Neuronal stem cell (in vitro differentiated cells): ENCODE results near the gene DENND5A.

Source experiments
- DNase-seq: peaks from one replicate; pipeline ENCODE4 v3.0.0-alpha.2; 2013; ENCODE audit warnings: low spot score
- H2AFZ ChIP-seq: one replicate; pipeline ENCODE4 v1.6.1; 2013; ENCODE audit warnings: mild to moderate bottlenecking, low read length, inconsistent platforms
- H2AK5ac ChIP-seq: 2 replicates; pipeline ENCODE4 v1.6.1; 2013; ENCODE audit warnings: low read depth, mild to moderate bottlenecking, inconsistent platforms, low read length, moderate library complexity, mixed read lengths
- H2BK120ac ChIP-seq: 2 replicates; pipeline ENCODE4 v1.6.1; 2013; ENCODE audit warnings: low read depth, mild to moderate bottlenecking, inconsistent platforms, low read length, moderate library complexity, mixed read lengths
- H2BK12ac ChIP-seq: one replicate; pipeline ENCODE4 v1.6.1; 2013; ENCODE audit warnings: low read length, inconsistent platforms
- H2BK15ac ChIP-seq: 2 replicates; pipeline ENCODE4 v1.6.1; 2013; ENCODE audit warnings: mild to moderate bottlenecking, low read length, inconsistent platforms, mixed read lengths
- H2BK5ac ChIP-seq: one replicate; pipeline ENCODE4 v1.6.1; 2013; ENCODE audit warnings: inconsistent platforms, mild to moderate bottlenecking, low read length, moderate library complexity
- H3K14ac ChIP-seq: one replicate; pipeline ENCODE4 v1.6.1; 2013; ENCODE audit warnings: low read length, inconsistent platforms
- H3K18ac ChIP-seq: 2 replicates; pipeline ENCODE4 v1.6.1; 2013; ENCODE audit warnings: low read length, inconsistent platforms
- H3K23ac ChIP-seq: 2 replicates; pipeline ENCODE4 v1.6.1; 2013; ENCODE audit warnings: low read depth, mild to moderate bottlenecking, mixed read lengths, low read length, inconsistent platforms; ENCODE audit not compliant: poor library complexity
- H3K27ac ChIP-seq: replicated peaks from 3 replicates; pipeline ENCODE4 v1.5.1; 2013; ENCODE audit warnings: low read length, inconsistent platforms
- H3K27me3 ChIP-seq, 3 experiments: 2 replicates each; pipeline ENCODE4 v1.6.1; 2013; ENCODE audit warnings: low read length in 3 of 3, mild to moderate bottlenecking in 2 of 3, inconsistent platforms in 1 of 3, low read depth in 1 of 3, mixed read lengths in 1 of 3, moderate library complexity in 1 of 3; ENCODE audit not compliant: control insufficient read depth in 3 of 3, insufficient read depth in 3 of 3
- H3K36me3 ChIP-seq, 2 donors: replicated peaks in 1 of 2; 2 replicates each; pipeline ENCODE4 v1.6.1; 2013; ENCODE audit warnings: low read length in 2 of 2; ENCODE audit not compliant: control insufficient read depth in 2 of 2, insufficient read depth in 2 of 2
- H3K4ac ChIP-seq: 2 replicates; pipeline ENCODE4 v1.6.1; 2013; ENCODE audit warnings: inconsistent platforms, mild to moderate bottlenecking, low read length, moderate library complexity
- H3K4me1 ChIP-seq, 2 donors: 1 replicate in 1 of 2; 2 replicates in 1 of 2; pipeline ENCODE4 v1.6.1; 2013; ENCODE audit warnings: low read length in 2 of 2, low read depth in 1 of 2; ENCODE audit not compliant: control insufficient read depth in 2 of 2, insufficient read depth in 1 of 2
- H3K4me2 ChIP-seq: one replicate; pipeline ENCODE4 v1.6.1; 2013; ENCODE audit warnings: mild to moderate bottlenecking, low read length, inconsistent platforms; ENCODE audit not compliant: insufficient read depth, poor library complexity, severe bottlenecking
- H3K4me3 ChIP-seq, 2 donors: 2 replicates each; pipeline ENCODE4 v1.5.1; 2013; ENCODE audit warnings: low read length in 2 of 2, mild to moderate bottlenecking in 2 of 2, inconsistent platforms in 1 of 2, moderate library complexity in 1 of 2
- H3K79me1 ChIP-seq: one replicate; pipeline ENCODE4 v1.6.1; 2013; ENCODE audit warnings: low read depth, mild to moderate bottlenecking, inconsistent platforms, low read length, moderate library complexity
- H3K9ac ChIP-seq: one replicate; pipeline ENCODE4 v1.6.1; 2013; ENCODE audit warnings: mild to moderate bottlenecking, low read depth, low read length, inconsistent platforms; ENCODE audit not compliant: poor library complexity
- H3K9me3 ChIP-seq, 2 donors: replicated peaks in 1 of 2; 2 replicates each; pipeline versions ENCODE3 to v1.6.1; 2013; ENCODE audit warnings: low read length in 2 of 2, mild to moderate bottlenecking in 2 of 2, inconsistent platforms in 1 of 2, low read depth in 1 of 2, mixed read lengths in 1 of 2, moderate library complexity in 1 of 2; ENCODE audit not compliant: control insufficient read depth in 2 of 2, insufficient read depth in 1 of 2
- H4K8ac ChIP-seq: one replicate; pipeline ENCODE4 v1.6.1; 2013; ENCODE audit warnings: low read depth, mild to moderate bottlenecking, inconsistent platforms, low read length, moderate library complexity
- H4K91ac ChIP-seq: one replicate; pipeline ENCODE4 v1.6.1; 2013; ENCODE audit warnings: low read length, low read depth, mild to moderate bottlenecking, inconsistent platforms; ENCODE audit not compliant: poor library complexity
- WGBS, 2 donors: extraction: QIAGEN DNeasy Blood & Tissue Kit; methylation state at CpG; one replicate each; pipeline ENCODE4 v1.1.7; 2013; ENCODE audit warnings: missing lambda C conversion rate in 2 of 2, mixed read lengths in 1 of 2; ENCODE audit not compliant: insufficient read length in 2 of 2, insufficient replicate concordance in 1 of 2; ENCODE audit errors: extremely low coverage in 2 of 2; 5-methylcytosine and 5-hydroxymethylcytosine counted together

The DENND5A gene

DNA sequence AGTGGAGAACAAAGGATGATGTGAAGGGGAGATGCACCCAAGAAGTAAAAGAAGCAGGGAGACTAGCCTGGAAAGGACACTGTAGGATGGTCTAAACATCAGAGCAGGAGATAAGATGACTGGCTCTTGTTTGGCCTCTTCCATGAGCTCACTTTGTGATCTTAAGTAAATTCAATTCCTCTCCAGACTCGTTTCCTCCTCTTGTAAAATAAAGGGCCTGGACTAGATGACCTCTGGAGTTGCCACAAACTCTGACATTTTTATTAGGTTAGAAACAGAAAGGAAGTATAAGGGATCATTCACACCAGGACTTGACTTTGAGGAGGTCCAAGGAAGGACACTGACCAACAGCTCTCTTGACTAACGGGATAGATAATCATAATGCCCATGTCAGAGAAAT lies 113.5 kb downstream of the DENND5A start:
- no peak for DNase-seq
- Histone ChIP-seq H2BK120ac (no peak overlapping the region), H2AK5ac (no peak overlapping the region), H4K8ac (no peak overlapping the region), H3K4me1 (peaks cover 0 to 8% of the 10 kb centered on the region in 2 donors), H3K18ac (no peak overlapping the region), H3K27ac (no peak overlapping the region), H3K23ac (no peak overlapping the region), H4K91ac (no peak overlapping the region), H3K9ac (no peak overlapping the region), H3K4me2 (no peak overlapping the region), H3K4me3 (no peak overlapping the region), H3K27me3 (no peaks in the 10 kb centered on the region), H3K14ac (no peak overlapping the region), H2AFZ (no peak overlapping the region), H2BK5ac (no peak overlapping the region), H2BK12ac (no peak overlapping the region), H3K79me1 (no peaks in the 10 kb centered on the region), H3K4ac (no peak overlapping the region), H3K9me3 (peaks cover 0 to 2% of the 10 kb centered on the region in 2 donors), H3K36me3 (peaks cover 29 to 97% of the 10 kb centered on the region in 2 donors), H2BK15ac (no peak overlapping the region)
- WGBS, 2 donors: no CpG with 5 or more reads among the region's 2 CpGs

DNA sequence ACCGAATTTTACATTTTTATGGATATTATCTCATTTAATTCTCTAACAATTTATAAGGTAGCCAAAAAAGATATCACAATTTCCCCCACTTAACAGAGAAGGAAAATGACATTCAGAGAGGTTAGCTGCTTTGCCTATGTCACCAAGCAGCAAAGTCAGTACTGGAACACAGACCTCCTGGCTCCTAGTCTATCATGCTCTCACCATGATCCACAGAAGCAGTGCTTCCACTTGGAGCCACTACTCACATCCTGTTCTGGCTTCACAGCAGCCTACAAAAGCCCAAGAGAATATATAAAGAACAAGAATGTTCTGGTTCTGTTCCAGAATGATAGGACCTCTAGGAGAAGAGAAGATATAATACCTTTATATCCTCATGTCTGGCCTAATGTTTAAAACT lies 114.2 kb downstream of the DENND5A start:
- Histone ChIP-seq H3K4me3 (no peak overlapping the region), H3K9ac (no peak overlapping the region), H2BK120ac (no peak overlapping the region), H2AFZ (no peak overlapping the region), H3K27me3 (no peaks in the 10 kb centered on the region), H3K79me1 (no peaks in the 10 kb centered on the region), H3K4ac (no peak overlapping the region), H4K8ac (no peak overlapping the region), H3K9me3 (peaks cover 0 to 2% of the 10 kb centered on the region in 2 donors), H4K91ac (no peak overlapping the region), H2BK12ac (no peak overlapping the region), H3K18ac (no peak overlapping the region), H2BK5ac (no peak overlapping the region), H2AK5ac (no peak overlapping the region), H3K36me3 (peaks cover 27 to 97% of the 10 kb centered on the region in 2 donors), H3K4me1 (peaks cover 0 to 11% of the 10 kb centered on the region in 2 donors), H3K4me2 (no peak overlapping the region), H3K23ac (no peak overlapping the region), H2BK15ac (no peak overlapping the region), H3K14ac (no peak overlapping the region), H3K27ac (no peak overlapping the region)
- no CpG with 5 or more reads among the region's 1 CpG for WGBS, 2 donors
- no peak for DNase-seq

DNA sequence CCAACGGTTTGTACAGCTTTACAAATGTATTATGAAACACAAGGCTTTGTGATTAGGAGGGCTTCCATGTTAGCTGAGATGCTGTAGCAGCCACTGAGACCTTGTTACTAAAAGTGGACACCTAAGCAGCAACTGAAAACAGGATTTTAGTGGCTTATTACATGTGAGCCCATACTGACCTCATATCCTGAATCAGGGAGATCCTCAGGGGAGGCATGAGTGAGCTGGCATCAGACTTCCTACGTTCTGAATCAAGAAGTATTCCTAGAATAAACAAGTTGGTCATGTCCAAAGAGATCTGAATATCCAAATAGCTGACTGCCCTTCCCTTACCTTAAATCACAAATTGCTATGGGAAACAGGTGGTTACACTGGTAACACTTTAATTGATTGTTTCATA lies 114.6 kb downstream of the DENND5A start:
- H3K4ac ChIP-seq: no peak overlapping the region
- H2BK12ac ChIP-seq: no peak overlapping the region
- H2AFZ ChIP-seq: no peak overlapping the region
- peaks cover 28 to 97% of the 10 kb centered on the region in 2 donors for H3K36me3 ChIP-seq
- no peak overlapping the region for H2AK5ac ChIP-seq
- no peak overlapping the region for H3K14ac ChIP-seq
- H2BK120ac ChIP-seq: no peak overlapping the region
- no peak overlapping the region for H4K8ac ChIP-seq
- no CpG with 5 or more reads among the region's 2 CpGs for WGBS, 2 donors
- H3K27ac ChIP-seq: no peak overlapping the region
- H3K79me1 ChIP-seq: no peaks in the 10 kb centered on the region
- no peak overlapping the region for H3K9ac ChIP-seq
- no peak overlapping the region for H4K91ac ChIP-seq
- H3K9me3 ChIP-seq: peaks cover 0 to 2% of the 10 kb centered on the region in 2 donors
- H2BK5ac ChIP-seq: no peak overlapping the region
- H3K18ac ChIP-seq: no peak overlapping the region
- DNase-seq: no peak
- H2BK15ac ChIP-seq: no peak overlapping the region
- H3K4me1 ChIP-seq: peaks cover 0 to 11% of the 10 kb centered on the region in 2 donors
- no peak overlapping the region for H3K4me3 ChIP-seq
- no peak overlapping the region for H3K4me2 ChIP-seq
- H3K23ac ChIP-seq: no peak overlapping the region
- H3K27me3 ChIP-seq: no peaks in the 10 kb centered on the region

DNA sequence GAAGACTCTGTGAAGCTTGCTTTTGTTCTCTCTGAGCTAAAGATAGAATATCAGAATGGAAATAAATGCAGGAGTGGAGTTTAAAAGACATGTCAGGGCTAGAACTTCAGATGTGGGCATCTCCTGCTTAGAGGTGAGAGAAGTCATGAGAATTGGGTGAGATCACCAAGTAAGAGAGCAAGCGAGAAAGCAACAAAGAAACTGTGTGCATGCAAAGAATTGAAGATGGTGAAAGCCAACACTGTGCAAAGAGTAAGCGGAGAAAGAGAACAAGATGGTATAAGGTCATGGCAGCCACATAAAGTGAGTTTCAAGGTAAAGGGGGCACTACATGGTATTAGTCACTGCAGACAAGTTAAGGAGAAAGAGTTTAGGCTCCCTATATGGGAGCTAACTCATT lies 116.4 kb downstream of the DENND5A start:
- Histone ChIP-seq H3K4me2 (no peak overlapping the region), H4K8ac (no peak overlapping the region), H3K18ac (no peak overlapping the region), H2AK5ac (no peak overlapping the region), H3K4ac (no peak overlapping the region), H2BK12ac (no peak overlapping the region), H3K4me1 (peaks cover 0 to 11% of the 10 kb centered on the region in 2 donors), H2BK15ac (no peak overlapping the region), H3K27ac (no peak overlapping the region), H2AFZ (no peak overlapping the region), H4K91ac (no peak overlapping the region), H3K9me3 (peaks cover 0 to 2% of the 10 kb centered on the region in 2 donors), H3K36me3 (peaks cover 36 to 100% of the 10 kb centered on the region in 2 donors), H3K27me3 (no peaks in the 10 kb centered on the region), H3K79me1 (no peaks in the 10 kb centered on the region), H3K9ac (no peak overlapping the region), H2BK120ac (no peak overlapping the region), H2BK5ac (no peak overlapping the region), H3K4me3 (no peak overlapping the region), H3K23ac (no peak overlapping the region), H3K14ac (no peak overlapping the region)
- whole genome bisulfite sequencing, 2 donors: no CpG with 5 or more reads among the region's 2 CpGs
- no peak for DNase-seq
